ENCODE measurements around the gene MIGA2.

- TF ChIP-seq EZH2 (IDR thresholded peaks at IDR 0.05; ENCODE audit: borderline replicate concordance, insufficient read depth, low read depth, low read length, poor library complexity, severe bottlenecking), result no peak
- TF ChIP-seq CTCF (IDR thresholded peaks at IDR 0.05), result no peak
Observed at GRCh38 chr9:129014124-129014523, 22.3 kb upstream of the MIGA2 start.

All from B cell (primary cell).